ENCODE data around the gene JDP2.

GRCh38 chr14:75411214-75411540 lies 16.6 kb upstream of the JDP2 start:
- TF ChIP-seq CTCF (IDR thresholded peaks at IDR 0.05) = no peak
- TF ChIP-seq POLR2A (IDR thresholded peaks at IDR 0.05) = no peak
